Psoas muscle (tissue), 8 donors: ENCODE measurements around the gene BCAR3. TPM values are rescaled to one million over a fixed set of nuclear protein-coding genes. Genes with fewer than 3 reads are reported as not detected.

Experiments
- ATAC-seq, 4 donors: fragments of 200-7000 bp; cut with Tn5 transposase; one replicate each; pipeline ENCODE4 v1.9.1; 2020; ENCODE audit warnings: moderate library complexity in 3 of 4, mild to moderate bottlenecking in 2 of 4
- DNase-seq, 2 donors: peaks; one replicate each; pipeline ENCODE4 v3.0.0-alpha.2; 2020
- H3K27ac ChIP-seq: fragments of 200-600 bp; one replicate; pipeline ENCODE4 v1.8.0; 2022
- H3K27me3 ChIP-seq, 3 donors: fragments of 200-600 bp in 1 of 3; one replicate each; pipeline versions ENCODE4 v1.6.1 to v1.8.0; 2013 to 2022; ENCODE audit warnings: low read length in 2 of 3, mild to moderate bottlenecking in 2 of 3, moderate library complexity in 1 of 3; ENCODE audit not compliant: insufficient read depth in 3 of 3
- H3K36me3 ChIP-seq, 2 donors: fragments of 200-600 bp in 1 of 2; one replicate each; pipeline versions ENCODE4 v1.6.1 to v1.8.0; 2013 to 2022; ENCODE audit warnings: low read depth in 1 of 2, mild to moderate bottlenecking in 1 of 2, moderate library complexity in 1 of 2; ENCODE audit not compliant: insufficient read depth in 1 of 2
- H3K4me1 ChIP-seq: fragments of 200-600 bp; one replicate; pipeline ENCODE4 v1.8.0; 2022
- H3K4me3 ChIP-seq: fragments of 200-600 bp; one replicate; pipeline ENCODE4 v1.8.0; 2022; ENCODE audit warnings: mild to moderate bottlenecking
- H3K9me3 ChIP-seq: fragments of 200-600 bp; one replicate; pipeline ENCODE4 v1.8.0; 2022
- CTCF ChIP-seq: fragments of 200-600 bp; IDR thresholded peaks from one replicate; pipeline ENCODE4 v1.8.0; 2022; ENCODE audit warnings: antibody characterized with exemption
- WGBS, 3 donors: extraction: QIAGEN DNeasy Blood & Tissue Kit; methylation state at CpG; one replicate each; pipeline versions ENCODE4 v1.1.6 to v1.1.7; 2013; 5-methylcytosine and 5-hydroxymethylcytosine counted together
- intact Hi-C, 2 donors: fragments of 100-400 bp; cut with DNase I; formaldehyde crosslinking; loops; one replicate each; pipeline versions ENCODE4 v1.11.0 to v1.14.2; 2022
- polyA plus RNA-seq, 3 donors: library from polyadenylated mRNA; stranded (reverse); fragments of 200-250 nt; gene quantifications; one replicate each; pipeline ENCODE4 v1.2.3, GENCODE V29; 2013
- total RNA-seq, 4 donors: library from RNA; stranded (reverse); fragmentation: NEBNext Ultra II Directional in 2 of 4; extraction: Animal tissue kit (Norgen Biotek cat#: 25700) in 2 of 4; gene quantifications; one replicate each; pipeline versions ENCODE4 v1.2.1 to v1.2.4, GENCODE V29; 2021 to 2023
- donor health status: healthy with polysubstance abuse.
- donor health status: DM: no; HTN: no; CAD: no; lungs with moderate emphysema.
- donor health status: Bipolar disorder and iron deficiency.
- donor health status: healthy.
- donor health status: DM: yes; HTN: yes; CAD: no.
- donor health status: DM: no; HTN: no; CAD: no.
- donor health status: DM: no; HTN: no; CAD: no.
- donor health status: DM: yes; HTN: yes; CAD: no.

BCAR3 gene
- total and polyA plus RNA-seq, 7 donors = 15.8 to 64.1 (median 18.4) TPM

DNA sequence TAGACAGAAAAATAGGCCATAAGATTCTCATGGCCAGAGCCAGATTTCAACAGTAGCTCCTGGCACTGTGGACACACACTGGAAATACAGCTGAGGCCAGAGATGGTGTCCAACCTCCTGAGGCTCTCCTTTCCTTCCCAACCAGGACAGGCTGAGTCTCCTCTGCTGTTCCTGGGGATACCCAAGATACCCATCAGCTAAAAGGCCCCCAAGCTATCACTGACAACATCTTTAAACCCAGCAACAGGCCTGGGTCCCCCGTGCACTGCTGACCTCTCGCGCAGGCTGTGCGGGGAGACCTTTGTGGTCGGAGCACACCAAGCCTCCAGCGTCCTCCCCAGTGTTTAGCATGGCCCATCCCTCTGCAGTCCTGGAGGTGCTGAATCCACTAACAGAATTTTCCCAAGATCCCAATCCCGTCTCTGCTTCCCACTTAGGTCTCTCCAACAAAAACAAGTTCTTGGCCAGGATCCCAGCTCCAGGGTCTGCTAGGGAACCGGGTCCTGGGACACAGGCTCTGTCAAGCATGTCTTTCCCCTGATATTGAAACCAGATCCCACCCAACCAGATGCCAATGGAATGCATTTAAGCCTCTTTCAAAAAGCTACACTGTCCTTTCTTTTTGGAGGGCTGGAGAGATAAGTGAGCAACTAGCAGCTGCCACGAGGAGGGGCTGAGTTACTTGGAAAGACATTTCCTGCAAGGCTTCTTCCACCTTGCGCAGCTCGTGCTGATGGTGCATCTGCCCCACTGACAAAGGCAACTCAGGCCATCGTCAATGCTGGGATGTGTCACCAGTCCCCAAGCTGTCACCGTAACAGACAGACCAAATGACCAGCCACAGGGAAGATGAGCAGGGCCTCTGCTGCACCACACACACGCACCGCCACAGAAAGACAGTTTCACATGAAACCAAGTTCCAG is 73.2 kb downstream of the BCAR3 start:
- Histone ChIP-seq H3K27me3 (no peaks in the 10 kb centered on the region), H3K27ac (peak overlapping the region; percentile 86), H3K9me3 (no peaks in the 10 kb centered on the region), H3K4me1 (peaks cover 72% of the 10 kb centered on the region), H3K4me3 (no peak overlapping the region), H3K36me3 (no peaks in the 10 kb centered on the region)
- DNase-seq = no peak
- intact Hi-C loops = loop anchor here in 1 of 2 donors (5.0 kb wide), 1 partner anchor 161 kb away; the partner anchor contains the start of gene FNBP1L
- WGBS, 3 donors = 47 to 56% (median 51%) methylated on average over 15 of the region's 15 CpGs
- no peak for TF ChIP-seq CTCF
- ATAC-seq = peak; percentile 55 to 75 (median 60)

DNA sequence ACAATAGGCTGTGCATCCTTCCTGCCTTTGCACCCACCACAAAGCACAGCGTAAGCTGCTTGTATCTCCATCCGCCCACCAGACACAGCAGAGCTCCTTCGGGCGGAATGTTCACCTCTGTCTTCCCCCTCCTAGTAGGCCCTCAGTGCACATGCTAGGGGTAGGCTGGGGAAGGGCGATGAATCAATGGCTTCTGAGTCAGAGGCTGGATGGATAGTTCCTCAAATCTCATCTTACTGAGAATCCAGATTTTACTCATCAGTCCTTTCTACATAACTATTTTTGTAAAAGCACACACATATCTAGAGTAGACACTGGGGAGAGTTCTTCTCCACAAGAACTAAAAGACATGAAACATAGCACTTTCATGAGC is 73.8 kb downstream of the BCAR3 start:
- Histone ChIP-seq H3K27ac (peak overlapping the region; percentile 86), H3K27me3 (no peaks in the 10 kb centered on the region), H3K4me1 (peaks cover 76% of the 10 kb centered on the region), H3K36me3 (no peaks in the 10 kb centered on the region), H3K4me3 (no peak overlapping the region), H3K9me3 (no peaks in the 10 kb centered on the region)
- WGBS, 3 donors = 75 to 90% (median 82%) methylated on average over 5 of the region's 5 CpGs
- ATAC-seq (peak in 2 of 4 donors; percentile 10 to 25), DNase-seq (no peak)
- TF ChIP-seq CTCF = no peak
- intact Hi-C loops = loop anchor here in 1 of 2 donors (5.0 kb wide), 1 partner anchor 160 kb away; the partner anchor contains the start of gene FNBP1L

DNA sequence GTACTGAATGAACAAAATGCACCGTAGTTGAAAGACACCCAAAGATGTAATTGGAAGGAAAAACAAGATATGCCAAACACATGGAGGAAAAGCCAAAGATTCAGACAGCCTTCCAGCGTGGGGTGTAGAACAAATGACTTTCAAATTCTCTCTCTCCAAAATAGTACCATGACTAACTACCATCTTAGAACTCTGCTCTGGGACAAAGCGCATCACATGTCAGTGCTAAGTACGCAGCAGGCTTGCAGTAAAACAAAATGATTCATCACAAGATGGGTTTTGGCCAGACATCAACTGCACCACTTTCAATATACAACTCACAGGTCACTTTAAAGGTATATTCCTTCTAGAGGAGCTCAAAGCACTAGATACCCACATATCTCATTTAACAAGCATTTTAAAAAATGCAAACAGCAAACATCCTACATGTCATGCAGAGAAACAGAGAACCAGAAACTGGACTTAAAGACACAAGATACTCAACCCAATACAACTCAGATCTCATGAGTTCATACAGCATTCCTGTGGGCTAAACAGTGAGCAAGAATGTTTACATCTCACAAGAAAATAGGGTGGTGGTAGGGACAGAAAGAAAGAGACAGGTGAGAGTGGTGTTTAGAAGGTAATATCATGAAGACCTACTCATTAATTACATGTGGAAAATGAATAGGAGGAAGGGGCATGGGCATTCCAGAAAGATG is 75.7 kb downstream of the BCAR3 start:
- DNase-seq (no peak), ATAC-seq (peak; percentile 86 to 90 (median 89))
- TF ChIP-seq CTCF = no peak
- WGBS, 3 donors = 27 to 51% (median 36%) methylated on average over 4 of the region's 4 CpGs
- Histone ChIP-seq H3K27me3 (no peaks in the 10 kb centered on the region), H3K27ac (peak overlapping the region; percentile 86), H3K9me3 (no peaks in the 10 kb centered on the region), H3K4me1 (peaks cover 78% of the 10 kb centered on the region), H3K36me3 (no peaks in the 10 kb centered on the region), H3K4me3 (no peak overlapping the region)
- intact Hi-C loops = loop anchor here in 1 of 2 donors (5.0 kb wide), 1 partner anchor 159 kb away; the partner anchor contains the start of gene FNBP1L

DNA sequence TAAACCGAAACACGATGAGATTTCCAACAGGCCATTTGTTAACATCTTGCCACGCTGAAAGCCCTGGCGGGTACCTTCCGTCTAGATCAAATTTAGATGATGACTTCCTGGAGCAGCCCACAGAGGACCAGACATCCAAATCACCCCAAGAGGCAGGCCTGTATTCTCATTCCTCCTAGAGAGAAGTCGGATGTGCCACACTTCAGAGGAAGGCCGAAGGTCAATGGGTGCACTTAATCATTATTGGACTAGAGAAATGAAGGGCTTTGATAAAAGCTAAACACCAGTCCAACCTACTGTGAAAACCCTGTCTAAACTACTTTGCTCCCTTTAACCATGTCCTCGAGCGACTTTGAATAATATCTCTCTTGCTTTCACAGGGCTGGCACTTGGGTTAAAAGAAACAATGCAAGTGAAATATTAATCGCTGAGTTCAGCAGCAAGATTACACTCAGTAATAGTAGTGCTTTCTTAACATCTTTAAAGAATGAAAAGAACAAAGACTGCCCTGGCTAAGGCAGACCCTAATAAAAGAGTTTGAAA is 76.5 kb downstream of the BCAR3 start:
- no peak for TF ChIP-seq CTCF
- no peak overlapping the region for H3K4me3 ChIP-seq
- no peaks in the 10 kb centered on the region for H3K36me3 ChIP-seq
- WGBS, 3 donors = 78 to 87% (median 86%) methylated on average over 10 of the region's 10 CpGs
- intact Hi-C loops = loop anchor here in 1 of 2 donors (5.0 kb wide), 1 partner anchor 158 kb away; the partner anchor contains the start of gene FNBP1L
- DNase-seq (no peak), ATAC-seq (no peak)
- peak overlapping the region; percentile 86 for H3K27ac ChIP-seq
- no peaks in the 10 kb centered on the region for H3K27me3 ChIP-seq
- H3K9me3 ChIP-seq = no peaks in the 10 kb centered on the region
- H3K4me1 ChIP-seq = peaks cover 83% of the 10 kb centered on the region
